Hepatocyte (in vitro differentiated cells): ENCODE results near the gene NDUFB10. TPM values are rescaled to one million over a fixed set of nuclear protein-coding genes. Genes with fewer than 3 reads are reported as not detected.
A peak's percentile ranks its signal among the peaks of the same experiment; 100 is the strongest.

Experiments
- DNase-seq: peaks from one replicate; pipeline ENCODE4 v3.0.0-alpha.2; 2016; ENCODE audit warnings: low spot score
- H2AFZ ChIP-seq: fragments of 200-600 bp; sonication (generic); 2 replicates; pipeline ENCODE4 v1.6.0; 2016; ENCODE audit warnings: antibody characterized with exemption, mild to moderate bottlenecking
- H3K27ac ChIP-seq: fragments of 200-600 bp; sonication (generic); 2 replicates; pipeline ENCODE4 v1.5.1; 2016; ENCODE audit warnings: mild to moderate bottlenecking
- H3K27me3 ChIP-seq: fragments of 200-600 bp; sonication (generic); 2 replicates; pipeline ENCODE4 v1.6.1; 2016
- H3K36me3 ChIP-seq: fragments of 200-600 bp; sonication (generic); replicated peaks from 2 replicates; pipeline ENCODE4 v1.5.1; 2016; ENCODE audit warnings: low read depth; ENCODE audit not compliant: insufficient read depth
- H3K4me1 ChIP-seq: fragments of 200-600 bp; sonication (generic); 2 replicates; pipeline ENCODE4 v1.5.1; 2016; ENCODE audit warnings: mild to moderate bottlenecking, moderate library complexity; ENCODE audit not compliant: insufficient read depth
- H3K4me2 ChIP-seq: fragments of 200-600 bp; sonication (generic); 2 replicates; pipeline ENCODE4 v1.6.0; 2016
- H3K4me3 ChIP-seq: fragments of 200-600 bp; sonication (generic); 2 replicates; pipeline ENCODE4 v1.5.1; 2016; ENCODE audit warnings: mild to moderate bottlenecking
- H3K79me2 ChIP-seq: fragments of 200-600 bp; sonication (generic); 2 replicates; pipeline ENCODE4 v1.6.0; 2017; ENCODE audit warnings: mild to moderate bottlenecking
- H3K9me2 ChIP-seq: fragments of 200-600 bp; sonication (generic); replicated peaks from 2 replicates; pipeline ENCODE4 v1.6.0; 2017; ENCODE audit warnings: mild to moderate bottlenecking; ENCODE audit not compliant: insufficient read depth
- H3K9me3 ChIP-seq: fragments of 200-600 bp; sonication (generic); 2 replicates; pipeline ENCODE4 v1.5.1; 2016; ENCODE audit warnings: low read depth, mild to moderate bottlenecking
- H4K20me1 ChIP-seq: fragments of 200-600 bp; sonication (generic); 2 replicates; pipeline ENCODE4 v1.6.0; 2016; ENCODE audit warnings: mild to moderate bottlenecking; ENCODE audit not compliant: insufficient read depth, poor library complexity, severe bottlenecking
- EZH2 ChIP-seq: fragments of 200-600 bp; sonication (generic); IDR thresholded peaks from 2 replicates; pipeline ENCODE4 v1.6.1; 2016; ENCODE audit warnings: antibody characterized with exemption, mild to moderate bottlenecking, borderline replicate concordance
- EZH2phosphoT487 ChIP-seq: fragments of 200-600 bp; sonication (generic); IDR thresholded peaks from one replicate; pipeline ENCODE4 v1.6.1; 2018; ENCODE audit warnings: antibody characterized with exemption, mild to moderate bottlenecking, low read depth, moderate library complexity; ENCODE audit not compliant: unreplicated experiment, severe bottlenecking
- WGBS: methylation state at CpG from one replicate; pipeline ENCODE4 v1.1.6; 2016; ENCODE audit warnings: low lambda C conversion rate; ENCODE audit errors: missing lambda C conversion rate; 5-methylcytosine and 5-hydroxymethylcytosine counted together
- polyA plus RNA-seq: library from polyadenylated mRNA; unstranded; fragments of >200 nt; fragmentation: Nextera tagmentation; extraction: Ambion mirVana; gene quantifications from 2 replicates; pipeline ENCODE4 v1.2.1, GENCODE V29; 2016
- total RNA-seq: library from RNA; depleted of rRNA; stranded (reverse); fragments of >200 nt; gene quantifications from 2 replicates; pipeline ENCODE4 v1.2.3, GENCODE V29; 2014
- TF ChIP-seq, protein P1 (sequence below): fragments of 200-600 bp; sonication (generic); IDR thresholded peaks from 2 replicates; pipeline ENCODE4 v1.5.1; 2016; ENCODE audit warnings: antibody characterized with exemption, mild to moderate bottlenecking; ENCODE audit not compliant: poor library complexity

Gene NDUFB10
- total and polyA plus RNA-seq, 2 experiments from 2014 or later: 234 to 244 TPM

DNA sequence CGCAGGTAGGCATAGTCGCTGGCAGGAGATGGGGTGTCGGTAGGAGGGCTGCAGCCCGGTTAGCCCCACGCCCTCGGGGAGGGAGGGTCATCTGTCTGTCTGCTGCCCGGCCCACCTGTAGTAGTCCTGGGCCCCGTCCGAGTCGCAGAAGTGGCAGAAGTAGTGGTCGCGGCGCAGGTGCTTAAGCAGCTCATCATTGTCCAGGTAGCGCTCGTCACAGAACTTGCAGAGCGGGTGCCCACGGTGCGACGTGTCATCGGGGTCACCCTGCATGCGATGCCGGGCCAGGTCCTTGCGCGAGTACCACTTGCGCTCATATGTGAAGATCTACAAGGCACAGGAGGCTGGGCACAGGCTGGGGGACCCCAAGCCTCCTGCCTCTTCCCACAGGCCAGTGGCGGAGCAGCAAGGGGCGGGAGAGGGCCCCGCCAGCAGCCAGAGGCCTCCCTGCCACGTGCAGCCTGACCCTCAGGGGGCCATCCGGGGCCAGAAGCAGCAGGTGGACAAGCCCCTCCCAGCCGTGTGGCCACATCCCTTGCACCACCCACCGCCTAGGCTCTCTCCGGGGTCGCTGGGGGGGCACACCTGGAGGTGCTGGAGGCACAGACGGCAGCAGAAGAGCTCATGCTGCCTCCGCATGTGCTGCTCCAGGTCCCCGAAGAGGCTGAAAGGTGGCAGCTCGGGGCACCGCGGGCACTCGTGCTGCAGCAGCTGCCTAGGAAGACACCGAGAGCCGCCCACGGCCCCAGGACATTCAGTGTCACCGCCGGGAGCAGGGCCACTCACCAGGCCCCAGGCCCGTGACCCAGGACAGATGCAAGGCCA lies 43.3 kb downstream of the NDUFB10 start:
- Histone ChIP-seq H3K9me3 (no peaks in the 10 kb centered on the region), H4K20me1 (peaks cover 45% of the 10 kb centered on the region), H3K4me2 (no peak overlapping the region), H3K4me3 (no peak overlapping the region), H2AFZ (no peak overlapping the region), H3K9me2 (no peaks in the 10 kb centered on the region), H3K27me3 (no peaks in the 10 kb centered on the region), H3K4me1 (peaks cover 14% of the 10 kb centered on the region), H3K27ac (no peak overlapping the region), H3K79me2 (peaks cover 43% of the 10 kb centered on the region), H3K36me3 (no peaks in the 10 kb centered on the region)
- no peak for DNase-seq
- 93% methylated on average over 47 of the region's 47 CpGs for WGBS
- TF ChIP-seq EZH2: no peak
- no peak for TF ChIP-seq EZH2phosphoT487
- TF ChIP-seq, protein P1, sequence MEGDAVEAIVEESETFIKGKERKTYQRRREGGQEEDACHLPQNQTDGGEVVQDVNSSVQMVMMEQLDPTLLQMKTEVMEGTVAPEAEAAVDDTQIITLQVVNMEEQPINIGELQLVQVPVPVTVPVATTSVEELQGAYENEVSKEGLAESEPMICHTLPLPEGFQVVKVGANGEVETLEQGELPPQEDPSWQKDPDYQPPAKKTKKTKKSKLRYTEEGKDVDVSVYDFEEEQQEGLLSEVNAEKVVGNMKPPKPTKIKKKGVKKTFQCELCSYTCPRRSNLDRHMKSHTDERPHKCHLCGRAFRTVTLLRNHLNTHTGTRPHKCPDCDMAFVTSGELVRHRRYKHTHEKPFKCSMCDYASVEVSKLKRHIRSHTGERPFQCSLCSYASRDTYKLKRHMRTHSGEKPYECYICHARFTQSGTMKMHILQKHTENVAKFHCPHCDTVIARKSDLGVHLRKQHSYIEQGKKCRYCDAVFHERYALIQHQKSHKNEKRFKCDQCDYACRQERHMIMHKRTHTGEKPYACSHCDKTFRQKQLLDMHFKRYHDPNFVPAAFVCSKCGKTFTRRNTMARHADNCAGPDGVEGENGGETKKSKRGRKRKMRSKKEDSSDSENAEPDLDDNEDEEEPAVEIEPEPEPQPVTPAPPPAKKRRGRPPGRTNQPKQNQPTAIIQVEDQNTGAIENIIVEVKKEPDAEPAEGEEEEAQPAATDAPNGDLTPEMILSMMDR: no peak

DNA sequence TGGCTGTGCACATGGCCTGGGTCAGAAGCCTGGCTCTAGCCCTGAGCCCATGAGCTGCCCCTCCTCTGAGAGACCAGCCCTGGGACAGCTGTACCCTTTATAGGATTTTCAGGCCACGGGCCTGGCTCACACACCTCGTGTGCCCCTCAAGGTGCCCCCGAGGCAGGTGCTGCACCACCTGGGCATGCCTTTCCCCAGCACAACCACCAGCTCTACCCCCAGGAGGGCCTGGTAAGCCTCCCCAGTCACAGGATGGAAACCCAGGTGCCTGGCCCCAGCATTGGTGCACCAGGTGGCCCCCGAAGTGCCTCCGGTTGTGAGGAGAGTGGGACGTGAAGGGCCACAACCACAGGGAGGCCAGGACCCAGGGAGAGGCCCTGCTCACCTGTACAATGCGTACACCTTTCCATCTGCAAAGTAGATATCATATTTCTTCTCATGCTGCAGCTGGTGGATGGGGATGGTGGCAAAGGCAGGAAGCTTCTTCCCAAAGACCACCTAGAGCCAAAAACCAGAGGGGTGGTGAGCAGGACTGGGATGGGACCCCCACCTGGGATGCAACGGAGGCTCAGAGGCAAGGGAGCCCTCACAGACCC lies 44.0 kb downstream of the NDUFB10 start:
- no peak overlapping the region for H3K4me2 ChIP-seq
- WGBS: 93% methylated on average over 8 of the region's 8 CpGs
- H3K36me3 ChIP-seq: no peaks in the 10 kb centered on the region

DNA sequence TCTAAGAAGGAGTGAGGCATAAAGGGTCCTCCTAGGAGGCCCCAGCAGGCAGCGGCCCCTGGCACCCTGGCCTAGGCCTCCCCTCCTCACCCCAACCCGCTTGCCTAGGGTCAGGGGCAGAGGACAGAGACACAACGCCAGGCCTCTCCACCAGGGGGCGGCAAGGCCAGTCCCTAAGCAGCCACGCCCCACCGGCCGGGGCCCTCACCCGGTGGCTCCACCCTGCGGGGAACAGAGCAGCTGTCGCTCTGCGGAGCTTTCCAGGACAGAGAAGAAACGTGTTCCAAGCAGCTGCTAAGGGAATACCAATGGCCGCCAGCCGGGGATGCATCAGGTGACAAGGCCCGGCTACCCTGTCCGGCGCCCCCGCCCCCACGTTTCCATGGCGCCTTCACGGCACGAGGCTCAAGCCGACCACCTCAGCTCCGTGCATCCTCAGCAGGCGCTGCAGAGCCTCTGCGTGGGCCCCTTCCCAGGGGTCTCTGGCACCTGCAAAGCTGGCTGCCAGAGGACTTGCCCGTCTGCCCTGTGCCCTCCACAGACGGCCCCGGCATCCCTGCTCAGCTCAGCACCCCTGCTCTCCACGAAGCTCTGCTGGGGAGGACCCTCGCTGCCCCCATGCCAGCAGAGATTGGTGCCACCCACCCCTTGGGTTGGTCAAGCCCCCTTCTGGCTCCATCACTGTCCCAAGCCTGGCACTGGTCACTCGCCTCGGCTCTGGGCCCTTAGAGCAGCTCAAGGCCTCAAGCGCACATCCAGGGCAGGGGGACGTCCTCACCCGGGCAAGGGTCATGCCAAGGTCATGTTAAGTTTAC lies 44.7 kb downstream of the NDUFB10 start:
- H3K36me3 ChIP-seq: no peaks in the 10 kb centered on the region
- peaks cover 59% of the 10 kb centered on the region for H4K20me1 ChIP-seq
- no peaks in the 10 kb centered on the region for H3K27me3 ChIP-seq
- peaks cover 22% of the 10 kb centered on the region for H3K4me1 ChIP-seq
- TF ChIP-seq EZH2phosphoT487 (no peak), EZH2 (no peak)
- TF ChIP-seq, protein P1: peak; percentile 91
- WGBS: 35% methylated on average over 34 of the region's 36 CpGs
- H3K4me3 ChIP-seq: no peak overlapping the region
- H3K4me2 ChIP-seq: peak overlapping the region; percentile 72
- no peaks in the 10 kb centered on the region for H3K9me2 ChIP-seq
- no peak overlapping the region for H2AFZ ChIP-seq
- H3K9me3 ChIP-seq: no peaks in the 10 kb centered on the region
- DNase-seq: peak; percentile 96
- H3K79me2 ChIP-seq: peaks cover 57% of the 10 kb centered on the region
- H3K27ac ChIP-seq: peak overlapping the region; percentile 11

More for the DNA sequence above, 44.0 kb downstream of the NDUFB10 start:
- TF ChIP-seq EZH2phosphoT487 (no peak), EZH2 (no peak)
- TF ChIP-seq, protein P1: no peak
- no peaks in the 10 kb centered on the region for H3K27me3 ChIP-seq
- no peaks in the 10 kb centered on the region for H3K9me3 ChIP-seq
- no peak overlapping the region for H3K4me3 ChIP-seq
- no peaks in the 10 kb centered on the region for H3K9me2 ChIP-seq
- H2AFZ ChIP-seq: no peak overlapping the region
- DNase-seq: no peak
- peaks cover 52% of the 10 kb centered on the region for H4K20me1 ChIP-seq
- H3K27ac ChIP-seq: no peak overlapping the region
- H3K79me2 ChIP-seq: peaks cover 50% of the 10 kb centered on the region
- H3K4me1 ChIP-seq: peaks cover 17% of the 10 kb centered on the region
